Measurements from ENCODE around the gene CDK16. TPM values are rescaled to one million over a fixed set of nuclear protein-coding genes. Genes with fewer than 3 reads are reported as not detected.

The CDK16 gene
- total RNA-seq, 1 donor from 2014 or later: 57.5 TPM

DNA sequence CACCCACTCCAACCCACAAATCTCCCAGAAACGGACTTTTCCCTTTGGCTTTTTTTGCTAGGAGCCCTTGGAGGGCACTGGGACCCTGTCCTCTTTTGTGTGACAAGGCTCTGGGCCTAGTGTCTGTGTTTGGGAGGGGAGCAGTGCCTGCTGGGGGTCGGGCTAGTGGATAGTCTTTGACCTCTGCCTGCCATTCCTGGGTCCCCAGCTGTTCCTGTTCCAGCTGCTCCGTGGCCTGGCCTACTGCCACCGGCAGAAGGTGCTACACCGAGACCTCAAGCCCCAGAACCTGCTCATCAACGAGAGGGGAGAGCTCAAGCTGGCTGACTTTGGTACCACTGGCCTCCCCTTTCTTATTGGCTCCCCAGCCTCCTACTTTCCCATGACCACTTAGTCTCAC, 7.6 kb downstream of the CDK16 start:
- intact Hi-C loops (cut with micrococcal nuclease): no loop called here

DNA sequence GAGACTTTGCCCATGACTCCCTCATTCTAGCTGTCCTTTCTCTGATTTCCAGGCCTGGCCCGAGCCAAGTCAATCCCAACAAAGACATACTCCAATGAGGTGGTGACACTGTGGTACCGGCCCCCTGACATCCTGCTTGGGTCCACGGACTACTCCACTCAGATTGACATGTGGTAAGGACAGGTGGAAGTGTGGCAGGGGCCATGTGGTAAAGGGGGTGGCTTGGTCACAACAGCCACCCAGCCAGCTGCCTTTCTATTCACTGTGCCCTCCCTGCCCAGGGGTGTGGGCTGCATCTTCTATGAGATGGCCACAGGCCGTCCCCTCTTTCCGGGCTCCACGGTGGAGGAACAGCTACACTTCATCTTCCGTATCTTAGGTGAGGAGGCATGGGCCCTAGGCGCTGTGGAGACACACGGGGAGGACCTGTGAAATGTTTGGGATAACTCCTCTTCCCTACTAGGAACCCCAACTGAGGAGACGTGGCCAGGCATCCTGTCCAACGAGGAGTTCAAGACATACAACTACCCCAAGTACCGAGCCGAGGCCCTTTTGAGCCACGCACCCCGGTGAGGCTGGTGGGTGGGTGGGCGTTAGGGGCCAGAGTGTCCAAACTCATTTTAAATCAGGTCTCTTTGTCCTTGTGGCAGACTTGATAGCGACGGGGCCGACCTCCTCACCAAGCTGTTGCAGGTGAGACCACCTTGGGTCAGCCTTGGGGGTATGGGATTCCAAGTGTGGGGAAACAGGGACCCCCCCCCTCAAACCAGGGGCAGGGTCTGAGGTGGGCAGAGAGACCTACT, 8.3 kb downstream of the CDK16 start:
- intact Hi-C loops (cut with micrococcal nuclease): no loop called here

DNA sequence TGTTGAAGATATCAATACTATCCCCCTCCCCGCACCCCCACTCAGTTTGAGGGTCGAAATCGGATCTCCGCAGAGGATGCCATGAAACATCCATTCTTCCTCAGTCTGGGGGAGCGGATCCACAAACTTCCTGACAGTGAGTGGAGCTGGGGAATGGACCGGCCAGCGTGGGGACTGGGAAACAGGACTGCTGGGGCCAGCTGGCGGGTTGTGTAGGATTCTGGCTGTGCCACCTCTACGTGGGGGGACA, 8.8 kb downstream of the CDK16 start:
- intact Hi-C loops (cut with micrococcal nuclease): no loop called here

GRCh38 chrX:47228550-47229270, 10.2 kb downstream of the CDK16 start:
- intact Hi-C loops (cut with micrococcal nuclease): no loop called here

GRCh38 chrX:47229427-47229826, 10.9 kb downstream of the CDK16 start:
- intact Hi-C loops (cut with micrococcal nuclease): no loop called here

DNA sequence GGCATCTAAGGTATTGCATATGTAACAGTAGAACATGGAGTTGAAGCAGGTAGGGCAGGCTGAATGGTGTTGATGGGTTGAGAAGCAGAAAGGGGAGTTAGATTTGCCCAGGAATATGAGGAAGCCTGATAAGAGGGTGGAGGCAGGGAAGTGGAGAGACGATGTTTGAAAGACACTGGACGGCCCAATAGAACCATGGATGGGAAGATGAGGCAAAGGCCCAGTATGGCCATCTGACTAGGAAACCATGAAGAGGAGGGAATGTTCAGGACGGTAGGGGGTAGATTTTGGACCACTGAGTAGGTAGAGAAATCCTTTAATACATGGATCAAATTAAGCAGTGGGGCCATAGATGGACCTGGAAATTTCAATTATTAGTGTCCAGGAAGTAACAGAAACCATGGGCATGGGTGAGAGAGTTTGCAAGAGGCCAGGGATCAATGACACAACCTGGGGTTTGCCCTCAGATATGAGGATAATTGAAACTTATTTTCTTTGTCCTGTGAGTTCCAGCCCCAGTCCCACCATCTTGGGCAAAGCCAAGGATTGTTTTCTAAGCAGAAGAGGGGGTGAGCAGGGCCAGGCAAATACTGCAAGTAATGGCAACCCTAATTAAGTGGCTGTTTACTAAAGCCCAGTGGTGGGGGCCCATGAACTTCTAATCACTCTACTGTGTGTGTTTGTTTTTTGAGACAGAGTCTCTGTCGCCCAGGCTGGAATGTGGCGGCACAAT, 11.8 kb downstream of the CDK16 start:
- intact Hi-C loops (cut with micrococcal nuclease): loop anchor here (5.0 kb wide), 2 partner anchors 152 to 772 kb away; partner anchors contain the start of gene ZNF182

DNA sequence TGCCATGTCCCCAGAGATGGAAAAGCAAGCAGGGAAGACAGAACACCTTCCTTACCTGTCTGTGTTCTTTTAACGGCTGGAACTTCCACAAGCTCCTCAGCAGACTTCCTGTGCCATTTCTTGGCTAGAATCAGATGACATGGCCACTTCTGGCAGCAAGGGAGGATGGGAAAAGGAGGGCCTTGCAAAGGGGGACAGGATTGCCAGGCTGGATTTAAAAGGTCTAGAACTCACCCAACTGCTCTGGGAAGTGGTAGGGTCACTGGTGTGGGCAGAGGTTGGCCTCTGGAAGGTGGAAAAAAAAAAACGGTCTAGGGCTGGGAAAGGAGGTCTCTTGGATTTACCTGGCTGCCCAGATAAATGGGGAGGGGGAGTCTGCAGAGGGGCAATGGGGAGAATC, 12.7 kb downstream of the CDK16 start:
- intact Hi-C loops (cut with micrococcal nuclease): loop anchor here (5.0 kb wide), 2 partner anchors 151 to 771 kb away; partner anchors contain the start of gene ZNF182

GRCh38 chrX:47232197-47232802, 13.8 kb downstream of the CDK16 start:
- intact Hi-C loops (cut with micrococcal nuclease): loop anchor here (2.0 to 5.0 kb wide), 3 partner anchors 150 to 770 kb away; partner anchors contain the start of genes UXT and ZNF182

DNA sequence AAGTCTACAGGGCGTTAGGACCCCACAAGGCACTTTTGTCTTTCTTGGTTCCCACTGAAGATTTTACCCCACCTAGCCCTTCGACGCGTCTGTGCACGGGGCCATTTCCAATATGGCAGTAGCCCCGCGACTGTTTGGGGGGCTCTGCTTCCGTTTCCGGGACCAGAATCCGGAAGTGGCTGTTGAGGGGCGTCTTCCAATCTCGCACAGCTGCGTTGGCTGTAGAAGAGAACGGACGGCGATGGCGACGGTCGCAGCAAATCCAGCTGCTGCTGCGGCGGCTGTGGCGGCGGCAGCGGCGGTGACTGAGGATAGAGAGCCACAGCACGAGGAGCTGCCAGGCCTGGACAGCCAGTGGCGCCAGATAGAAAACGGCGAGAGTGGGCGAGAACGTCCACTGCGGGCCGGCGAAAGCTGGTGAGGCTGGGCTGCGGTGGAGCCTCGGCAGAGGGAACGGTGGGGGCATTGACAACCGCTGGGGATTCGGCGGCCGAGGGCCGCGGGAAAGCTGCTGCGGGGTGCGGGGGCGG, 14.4 kb downstream of the CDK16 start, which contains the start of gene USP11:
Gene USP11, plus strand, starts transcription at position 207 of the 530 bp plus-strand sequence. Its CDS starts 35 bp downstream, at position 242.
- intact Hi-C loops (cut with micrococcal nuclease): loop anchor here (1.0 to 5.0 kb wide), 7 partner anchors 15 to 769 kb away; partner anchors contain the start of genes CDK16, NDUFB11, UBA1 and UXT

- intact Hi-C loops (cut with micrococcal nuclease): loop anchor here (1.0 to 5.0 kb wide), 7 partner anchors 15 to 769 kb away; partner anchors contain the start of genes CDK16, NDUFB11, UBA1 and UXT
These were observed 15.0 kb downstream of the CDK16 start for GRCh38 chrX:47233333-47234113.

DNA sequence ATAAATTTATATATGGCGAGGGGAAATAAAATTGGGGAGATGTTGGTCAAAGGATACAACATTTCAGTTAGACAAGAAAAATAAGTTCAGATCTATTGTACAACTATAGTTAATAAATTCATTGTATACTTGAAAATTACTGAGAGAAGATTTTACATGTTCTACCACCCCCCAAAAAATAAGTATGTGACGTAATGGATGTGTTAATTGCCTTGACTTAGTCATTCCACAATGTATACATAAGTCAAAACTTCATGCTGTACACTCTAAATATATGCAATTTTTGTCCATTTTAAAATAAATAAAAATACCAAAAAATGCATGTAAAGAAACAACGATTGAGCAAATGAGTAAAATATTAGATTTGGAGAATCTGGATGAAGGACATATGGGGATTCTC, 16.1 kb downstream of the CDK16 start:
- intact Hi-C loops (cut with micrococcal nuclease): loop anchor here (5.0 kb wide), 2 partner anchors 148 to 768 kb away; partner anchors contain the start of gene ZNF182

DNA sequence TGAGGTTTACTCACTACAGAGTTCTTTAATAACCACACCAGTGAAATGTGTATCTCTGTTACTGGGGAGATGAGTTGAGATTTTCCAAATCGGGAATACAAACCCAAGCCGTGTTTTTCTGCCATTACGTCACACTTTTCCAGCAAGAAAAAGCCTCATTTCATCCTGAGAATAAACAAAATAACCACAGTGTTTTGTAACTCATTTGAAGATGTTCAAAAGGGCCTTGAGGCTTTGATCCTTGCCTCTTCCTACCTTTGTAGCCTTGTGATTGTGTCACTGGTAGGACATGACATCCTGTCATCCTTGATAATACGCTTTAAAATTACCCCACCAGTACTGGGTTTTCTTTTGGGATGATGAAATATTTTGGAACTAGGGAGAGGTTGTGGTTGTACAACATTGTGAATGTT, 17.2 kb downstream of the CDK16 start:
- intact Hi-C loops (cut with micrococcal nuclease): no loop called here

DNA sequence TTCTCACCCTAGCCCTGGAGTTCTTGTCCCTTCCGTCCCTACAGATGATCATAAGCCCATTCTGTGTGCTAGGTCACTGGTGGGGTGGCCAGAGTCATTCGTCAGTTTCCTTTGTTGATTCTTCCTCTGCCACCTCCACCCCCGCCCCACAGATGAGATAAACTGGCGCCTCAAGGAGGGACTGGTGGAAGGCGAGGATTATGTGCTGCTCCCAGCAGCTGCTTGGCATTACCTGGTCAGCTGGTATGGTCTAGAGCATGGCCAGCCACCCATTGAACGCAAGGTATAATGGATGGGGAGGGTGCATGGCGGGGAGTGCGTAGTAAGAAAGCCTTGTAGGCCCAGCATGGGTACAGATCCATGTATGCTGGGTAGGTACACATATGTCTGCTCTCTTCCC, 20.7 kb downstream of the CDK16 start:
- intact Hi-C loops (cut with micrococcal nuclease): no loop called here

- intact Hi-C loops (cut with micrococcal nuclease): no loop called here
These were observed 21.5 kb downstream of the CDK16 start for GRCh38 chrX:47239898-47240545.

DNA sequence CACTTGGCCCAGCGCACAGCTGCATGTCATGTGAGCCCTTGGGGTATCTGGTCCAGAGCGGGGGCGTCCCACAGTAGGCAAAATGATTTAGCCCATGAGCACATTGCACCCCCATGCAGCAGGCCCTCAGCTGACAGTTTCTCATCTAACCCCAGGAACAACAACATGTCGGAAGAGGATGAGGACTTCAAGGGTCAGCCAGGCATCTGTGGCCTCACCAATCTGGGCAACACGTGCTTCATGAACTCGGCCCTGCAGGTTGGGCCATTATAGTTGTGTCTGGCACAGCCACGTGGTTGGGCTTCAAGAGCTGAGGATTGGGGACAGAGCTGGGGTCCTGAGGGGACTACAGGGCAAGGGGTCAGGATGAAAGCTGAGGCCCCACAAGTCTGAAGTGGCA, 22.1 kb downstream of the CDK16 start:
- intact Hi-C loops (cut with micrococcal nuclease): no loop called here

DNA sequence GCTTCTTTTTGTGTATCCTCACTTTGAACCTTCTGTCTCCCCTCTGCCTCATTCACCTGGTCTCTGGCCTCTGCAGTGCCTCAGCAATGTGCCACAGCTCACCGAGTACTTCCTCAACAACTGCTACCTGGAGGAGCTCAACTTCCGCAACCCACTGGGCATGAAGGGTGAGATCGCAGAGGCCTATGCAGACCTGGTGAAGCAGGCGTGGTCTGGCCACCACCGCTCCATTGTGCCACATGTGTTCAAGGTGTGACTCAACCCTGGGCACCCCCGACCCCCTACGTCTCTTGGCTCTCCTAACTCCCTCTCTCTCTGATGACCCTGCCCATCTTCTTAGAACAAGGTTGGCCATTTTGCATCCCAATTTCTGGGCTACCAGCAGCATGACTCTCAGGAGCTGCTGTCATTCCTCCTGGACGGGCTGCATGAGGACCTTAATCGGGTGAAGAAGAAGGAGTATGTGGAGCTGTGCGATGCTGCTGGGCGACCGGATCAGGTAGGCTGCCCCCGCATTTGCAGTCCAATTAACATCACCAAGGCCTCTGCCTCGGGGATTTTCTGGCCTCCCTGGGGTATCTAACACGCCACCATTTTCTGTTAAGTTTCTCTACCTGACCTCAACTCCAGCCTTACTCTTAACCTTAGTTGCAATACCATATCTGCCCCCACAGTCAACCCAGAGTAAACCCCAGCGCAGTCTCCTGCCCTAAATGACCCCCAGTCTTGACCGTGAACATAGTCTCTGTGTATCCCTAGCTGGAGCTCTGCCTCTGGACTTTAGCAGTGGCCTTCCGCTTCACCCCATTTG, 22.9 kb downstream of the CDK16 start:
- intact Hi-C loops (cut with micrococcal nuclease): no loop called here

DNA sequence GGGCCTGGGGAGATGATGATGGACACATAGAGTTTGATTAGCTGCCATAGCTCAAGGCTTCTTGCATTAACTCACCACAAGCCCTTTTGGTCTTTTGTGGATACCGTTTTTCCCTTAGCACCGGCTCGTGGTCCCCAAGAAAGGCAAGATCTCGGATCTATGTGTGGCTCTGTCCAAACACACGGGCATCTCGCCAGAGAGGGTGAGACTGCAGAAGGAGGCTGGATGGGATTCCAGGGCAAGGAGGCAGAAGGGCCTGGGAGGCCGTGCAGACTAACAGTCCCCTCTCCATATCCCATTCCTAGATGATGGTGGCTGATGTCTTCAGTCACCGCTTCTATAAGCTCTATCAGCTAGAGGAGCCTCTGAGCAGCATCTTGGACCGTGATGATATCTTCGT, 23.8 kb downstream of the CDK16 start:
- intact Hi-C loops (cut with micrococcal nuclease): no loop called here

GRCh38 chrX:47243351-47243750, 24.9 kb downstream of the CDK16 start:
- intact Hi-C loops (cut with micrococcal nuclease): no loop called here

DNA sequence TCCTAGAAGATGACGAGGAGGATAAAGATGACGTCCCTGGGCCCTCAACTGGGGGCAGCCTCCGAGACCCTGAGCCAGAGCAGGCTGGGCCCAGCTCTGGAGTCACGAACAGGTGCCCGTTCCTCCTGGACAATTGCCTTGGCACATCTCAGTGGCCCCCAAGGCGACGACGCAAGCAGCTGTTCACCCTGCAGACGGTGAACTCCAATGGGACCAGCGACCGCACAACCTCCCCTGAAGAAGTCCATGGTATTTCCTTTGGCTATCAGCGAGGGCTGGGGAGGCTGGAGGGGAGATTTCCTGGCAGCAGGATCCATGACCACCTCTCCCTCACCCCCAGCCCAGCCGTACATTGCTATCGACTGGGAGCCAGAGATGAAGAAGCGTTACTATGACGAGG, 26.2 kb downstream of the CDK16 start:
- intact Hi-C loops (cut with micrococcal nuclease): no loop called here
